Fibroblast of lung (primary cell): ENCODE data around the gene FPGS. TPM values are rescaled to one million over a fixed set of nuclear protein-coding genes. Genes with fewer than 3 reads are reported as not detected.

Experiments
- DNase-seq, 2 donors: peaks; one replicate each; pipeline versions ENCODE4 v3.0.0 to v3.0.0-alpha.2; 2010; ENCODE audit warnings: low read depth in 2 of 2
- H2AFZ ChIP-seq: 2 replicates; pipeline ENCODE4 v1.5.1; 2012; ENCODE audit warnings: low read length, control low read depth, inconsistent platforms
- H3K27ac ChIP-seq: 2 replicates; pipeline ENCODE4 v1.5.1; 2011; ENCODE audit warnings: low read length, control low read depth; ENCODE audit not compliant: insufficient read depth
- H3K27me3 ChIP-seq: 2 replicates; pipeline ENCODE4 v1.5.1; 2011; ENCODE audit warnings: mild to moderate bottlenecking, low read length; ENCODE audit not compliant: control insufficient read depth, insufficient read depth
- H3K36me3 ChIP-seq: 2 replicates; pipeline ENCODE4 v1.5.1; 2011; ENCODE audit warnings: low read length; ENCODE audit not compliant: control insufficient read depth, insufficient read depth
- H3K4me1 ChIP-seq: 2 replicates; pipeline ENCODE4 v1.5.1; 2011; ENCODE audit warnings: low read length; ENCODE audit not compliant: control insufficient read depth, insufficient read depth; ENCODE audit errors: extremely low read depth
- H3K4me2 ChIP-seq: 2 replicates; pipeline ENCODE4 v1.5.1; 2011; ENCODE audit warnings: low read length, control low read depth; ENCODE audit not compliant: insufficient read depth; ENCODE audit errors: extremely low read depth
- H3K4me3 ChIP-seq, 4 experiments: fragments of 200-600 bp in 1 of 4; sonication (generic) in 1 of 4; replicated peaks in 1 of 4; 2 replicates each; pipeline ENCODE4 v1.5.1; 2011 to 2016; ENCODE audit warnings: low read length in 4 of 4, low read depth in 3 of 4, mild to moderate bottlenecking in 3 of 4, control low read depth in 2 of 4, inconsistent platforms in 1 of 4, mixed read lengths in 1 of 4; ENCODE audit not compliant: insufficient read depth in 1 of 4; ENCODE audit errors: control extremely low read depth in 1 of 4
- H3K79me2 ChIP-seq: 2 replicates; pipeline ENCODE4 v1.5.1; 2012; ENCODE audit warnings: mild to moderate bottlenecking, low read length, inconsistent platforms; ENCODE audit not compliant: control insufficient read depth, insufficient read depth
- H3K9ac ChIP-seq: 2 replicates; pipeline ENCODE4 v1.5.1; 2011; ENCODE audit warnings: mild to moderate bottlenecking, low read length, control low read depth; ENCODE audit not compliant: insufficient read depth
- H3K9me3 ChIP-seq: 2 replicates; pipeline ENCODE4 v1.5.1; 2012; ENCODE audit warnings: low read depth, low read length; ENCODE audit not compliant: control insufficient read depth, insufficient read depth
- H4K20me1 ChIP-seq: 2 replicates; pipeline ENCODE4 v1.5.1; 2011; ENCODE audit warnings: low read length; ENCODE audit not compliant: control insufficient read depth, insufficient read depth; ENCODE audit errors: extremely low read depth
- EZH2 ChIP-seq: IDR thresholded peaks from 2 replicates; pipeline ENCODE4 v1.5.1; 2012; ENCODE audit warnings: low read length, control low read depth, mild to moderate bottlenecking; ENCODE audit errors: missing control alignments
- polyA plus RNA-seq, 2 donors: library from polyadenylated mRNA; depleted of rRNA in 1 of 2; stranded (reverse) in 1 of 2; unstranded in 1 of 2; fragments of >200 nt; gene quantifications; 2 replicates each; pipeline ENCODE4 v1.2.1, GENCODE V29; 2011 to 2012; ENCODE audit warnings: missing spikeins in 1 of 2
- total RNA-seq: library from RNA; depleted of rRNA; stranded (reverse); fragments of >200 nt; gene quantifications from 2 replicates; pipeline ENCODE4 v1.2.1, GENCODE V29; 2014
- TF ChIP-seq, protein P1 (sequence below), 2 donors: IDR thresholded peaks in 1 of 2; conservative IDR thresholded peaks in 1 of 2; 1 replicate in 1 of 2; 2 replicates in 1 of 2; pipeline ENCODE4 v1.5.1; 2011 to 2012; ENCODE audit warnings: low read length in 2 of 2, control low read depth in 1 of 2, inconsistent platforms in 1 of 2, low read depth in 1 of 2, mild to moderate bottlenecking in 1 of 2

The FPGS gene
- total and polyA plus RNA-seq, 2 donors (not counting 1 experiment from before 2014, with no cell fraction given): 42.4 to 77.0 TPM

DNA sequence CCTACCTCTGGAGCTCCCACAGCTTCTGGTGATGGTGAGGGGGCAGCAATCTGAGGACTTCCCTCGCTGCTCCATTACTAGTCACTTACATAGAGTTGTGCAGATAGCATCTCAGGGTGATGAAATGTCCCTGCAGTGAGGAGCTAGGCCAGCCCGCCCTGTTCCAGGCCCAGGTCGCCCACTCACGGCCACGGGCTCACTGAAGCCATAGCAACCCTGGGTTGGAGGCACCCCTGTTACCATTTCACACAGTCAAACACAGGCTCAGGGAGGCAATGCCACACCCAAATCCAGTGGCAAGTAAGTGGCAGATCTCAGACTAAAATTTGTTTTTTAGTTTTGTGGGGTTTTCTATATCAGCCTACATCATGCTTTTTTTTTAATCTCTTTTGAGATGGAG lies 43.8 kb upstream of the FPGS start:
- Histone ChIP-seq H3K9ac (no peak overlapping the region), H3K9me3 (no peaks in the 10 kb centered on the region), H3K36me3 (no peaks in the 10 kb centered on the region), H3K79me2 (no peaks in the 10 kb centered on the region), H2AFZ (no peak overlapping the region), H3K4me2 (no peak overlapping the region), H3K4me1 (no peaks in the 10 kb centered on the region), H3K27me3 (peaks cover 24% of the 10 kb centered on the region), H4K20me1 (no peaks in the 10 kb centered on the region), H3K4me3 (no peak overlapping the region), H3K27ac (no peak overlapping the region)
- TF ChIP-seq, protein P1, sequence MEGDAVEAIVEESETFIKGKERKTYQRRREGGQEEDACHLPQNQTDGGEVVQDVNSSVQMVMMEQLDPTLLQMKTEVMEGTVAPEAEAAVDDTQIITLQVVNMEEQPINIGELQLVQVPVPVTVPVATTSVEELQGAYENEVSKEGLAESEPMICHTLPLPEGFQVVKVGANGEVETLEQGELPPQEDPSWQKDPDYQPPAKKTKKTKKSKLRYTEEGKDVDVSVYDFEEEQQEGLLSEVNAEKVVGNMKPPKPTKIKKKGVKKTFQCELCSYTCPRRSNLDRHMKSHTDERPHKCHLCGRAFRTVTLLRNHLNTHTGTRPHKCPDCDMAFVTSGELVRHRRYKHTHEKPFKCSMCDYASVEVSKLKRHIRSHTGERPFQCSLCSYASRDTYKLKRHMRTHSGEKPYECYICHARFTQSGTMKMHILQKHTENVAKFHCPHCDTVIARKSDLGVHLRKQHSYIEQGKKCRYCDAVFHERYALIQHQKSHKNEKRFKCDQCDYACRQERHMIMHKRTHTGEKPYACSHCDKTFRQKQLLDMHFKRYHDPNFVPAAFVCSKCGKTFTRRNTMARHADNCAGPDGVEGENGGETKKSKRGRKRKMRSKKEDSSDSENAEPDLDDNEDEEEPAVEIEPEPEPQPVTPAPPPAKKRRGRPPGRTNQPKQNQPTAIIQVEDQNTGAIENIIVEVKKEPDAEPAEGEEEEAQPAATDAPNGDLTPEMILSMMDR (conservative IDR thresholded peaks at IDR 0.05 in 1 of 2, IDR thresholded peaks at IDR 0.05 in 1 of 2; ENCODE audit: low read depth in 1 of 2, low read length in 2 of 2): no peak
- no peak for TF ChIP-seq EZH2
- no peak for DNase-seq

DNA sequence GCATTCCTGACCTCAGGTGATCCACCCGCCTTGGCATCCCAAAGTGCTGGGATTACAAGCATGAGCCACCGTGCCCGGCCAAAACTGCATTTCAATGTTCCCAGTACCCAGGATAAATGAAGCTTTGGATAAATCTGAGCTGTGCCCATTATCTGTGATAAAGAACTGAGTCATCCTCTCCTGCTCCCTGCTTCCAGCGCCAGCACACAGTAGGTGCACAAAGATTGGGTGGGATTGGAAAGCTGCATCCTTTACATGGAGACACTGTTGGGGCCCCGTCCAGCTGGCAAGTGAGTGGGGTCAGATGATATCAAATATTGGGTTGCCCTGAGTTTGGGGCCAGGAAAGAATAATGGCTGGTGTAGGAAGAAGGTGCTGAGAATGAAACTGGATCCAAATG lies 41.6 kb upstream of the FPGS start:
- Histone ChIP-seq H3K27me3 (peaks cover 10% of the 10 kb centered on the region), H3K27ac (no peak overlapping the region), H2AFZ (no peak overlapping the region), H3K36me3 (no peaks in the 10 kb centered on the region), H3K4me3 (no peak overlapping the region), H3K79me2 (no peaks in the 10 kb centered on the region), H3K9ac (no peak overlapping the region), H4K20me1 (no peaks in the 10 kb centered on the region), H3K4me1 (no peaks in the 10 kb centered on the region), H3K4me2 (no peak overlapping the region), H3K9me3 (no peaks in the 10 kb centered on the region)
- TF ChIP-seq EZH2: no peak
- TF ChIP-seq, protein P1 (conservative IDR thresholded peaks at IDR 0.05 in 1 of 2, IDR thresholded peaks at IDR 0.05 in 1 of 2; ENCODE audit: low read depth in 1 of 2, low read length in 2 of 2): no peak
- DNase-seq: no peak

DNA sequence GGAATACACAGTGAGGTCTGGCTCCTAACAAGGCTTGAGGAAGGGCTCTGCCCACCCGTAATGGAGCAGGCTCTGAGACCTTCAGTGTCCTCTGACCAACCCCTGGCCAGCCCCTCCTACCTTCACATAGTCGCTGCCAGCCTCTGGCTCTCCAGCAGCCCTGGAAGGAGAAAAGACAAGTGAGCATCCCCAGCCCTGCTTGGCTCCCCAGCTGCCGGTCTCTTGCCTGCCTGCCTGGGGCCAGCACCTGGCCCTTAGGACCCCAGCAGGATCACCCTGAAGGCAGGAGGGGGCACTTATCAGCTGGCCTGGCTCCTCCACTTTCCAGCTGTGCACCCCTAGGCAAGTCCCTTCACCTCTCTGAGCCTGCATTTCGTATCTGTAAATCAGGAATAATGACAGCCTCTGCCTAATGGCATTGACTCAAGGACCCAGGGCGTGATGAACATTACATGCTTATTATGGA lies 41.2 kb upstream of the FPGS start:
- Histone ChIP-seq H3K36me3 (no peaks in the 10 kb centered on the region), H3K79me2 (no peaks in the 10 kb centered on the region), H3K27ac (no peak overlapping the region), H3K4me2 (no peak overlapping the region), H3K4me3 (no peak overlapping the region), H4K20me1 (no peaks in the 10 kb centered on the region), H3K9ac (no peak overlapping the region), H2AFZ (no peak overlapping the region), H3K27me3 (peaks cover 10% of the 10 kb centered on the region), H3K9me3 (no peaks in the 10 kb centered on the region), H3K4me1 (no peaks in the 10 kb centered on the region)
- TF ChIP-seq, protein P1 (conservative IDR thresholded peaks at IDR 0.05 in 1 of 2, IDR thresholded peaks at IDR 0.05 in 1 of 2; ENCODE audit: low read depth in 1 of 2, low read length in 2 of 2): no peak
- no peak for TF ChIP-seq EZH2
- DNase-seq: no peak
